H1 (cell line): ENCODE data around the gene EFCAB8. TPM values are rescaled to one million over a fixed set of nuclear protein-coding genes. Genes with fewer than 3 reads are reported as not detected.

ENCODE experiments used
- CTCF ChIA-PET: fragments of 300-600 bp; sonication (Branson Sonifier 250); formaldehyde crosslinking; loops from one replicate; lab custom pipeline; 2021; ENCODE audit not compliant: partially characterized antibody; lab: Charles Lee
- POLR2A ChIA-PET: fragments of 300-600 bp; sonication (Branson Sonifier 250); formaldehyde crosslinking; loops from one replicate; lab custom pipeline; 2021; ENCODE audit warnings: inconsistent platforms; ENCODE audit not compliant: partially characterized antibody; lab: Charles Lee
- DNase-seq, 2 experiments: peaks; one replicate each; pipeline versions ENCODE4 v3.0.0 to v3.0.0-alpha.2; 2010 to 2022; ENCODE audit warnings: low spot score in 2 of 2, low read depth in 1 of 2, mixed read lengths in 1 of 2
- FAIRE-seq: peaks from 2 replicates; lab custom pipeline; 2011; peaks lifted over from hg19 to GRCh38; lab: Jason Lieb, UNC
- H2AFZ ChIP-seq: 2 replicates; pipeline ENCODE4 v1.8.1; 2012; ENCODE audit warnings: low read length, inconsistent platforms
- H2AK5ac ChIP-seq: 2 replicates; pipeline ENCODE4 v1.6.1; 2013; ENCODE audit warnings: low read depth, low read length
- H2BK120ac ChIP-seq: replicated peaks from 2 replicates; pipeline ENCODE3; 2013; ENCODE audit warnings: low read depth, low read length, inconsistent platforms
- H2BK12ac ChIP-seq: 2 replicates; pipeline ENCODE4 v1.6.1; 2013; ENCODE audit warnings: low read depth, low read length
- H2BK15ac ChIP-seq: 2 replicates; pipeline ENCODE4 v1.6.1; 2013; ENCODE audit warnings: low read length
- H2BK20ac ChIP-seq: 2 replicates; pipeline ENCODE4 v1.6.1; 2013; ENCODE audit warnings: low read length
- H2BK5ac ChIP-seq: 2 replicates; pipeline ENCODE4 v1.6.1; 2013; ENCODE audit warnings: low read depth, low read length
- H3K14ac ChIP-seq: 2 replicates; pipeline ENCODE4 v1.6.1; 2013; ENCODE audit warnings: inconsistent platforms; ENCODE audit not compliant: insufficient read length
- H3K18ac ChIP-seq: 2 replicates; pipeline ENCODE4 v1.6.1; 2013; ENCODE audit warnings: low read length; ENCODE audit errors: extremely low read depth
- H3K23ac ChIP-seq: 2 replicates; pipeline ENCODE4 v1.6.1; 2013; ENCODE audit warnings: inconsistent platforms; ENCODE audit not compliant: insufficient read length
- H3K23me2 ChIP-seq: 2 replicates; pipeline ENCODE4 v1.6.1; 2013; ENCODE audit warnings: low read depth, low read length
- H3K27ac ChIP-seq: 2 replicates; pipeline ENCODE4 v1.6.1; 2011; ENCODE audit warnings: low read depth, low read length, inconsistent platforms
- H3K27me3 ChIP-seq, 4 experiments: replicated peaks in 1 of 4; 1 replicate in 1 of 4; 2 replicates in 3 of 4; pipeline versions ENCODE4 v1.6.1 to v1.8.1; 2011 to 2013; ENCODE audit warnings: low read length in 3 of 4, mild to moderate bottlenecking in 3 of 4, inconsistent platforms in 2 of 4, mixed read lengths in 2 of 4, moderate library complexity in 1 of 4; ENCODE audit not compliant: control insufficient read depth in 3 of 4, insufficient read depth in 3 of 4; ENCODE audit errors: extremely low read depth in 1 of 4
- H3K36me3 ChIP-seq, 4 experiments: 2 replicates each; pipeline versions ENCODE4 v1.6.1 to v1.8.1; 2011 to 2013; ENCODE audit warnings: mild to moderate bottlenecking in 4 of 4, low read length in 3 of 4, moderate library complexity in 2 of 4, control low read depth in 1 of 4, inconsistent platforms in 1 of 4; ENCODE audit not compliant: insufficient read depth in 4 of 4, control insufficient read depth in 2 of 4
- H3K4ac ChIP-seq: replicated peaks from 2 replicates; pipeline ENCODE3; 2013; ENCODE audit warnings: low read length, low read depth, mixed read lengths, inconsistent platforms; ENCODE audit not compliant: insufficient read length
- H3K4me1 ChIP-seq, 4 experiments: replicated peaks in 1 of 4; 1 replicate in 1 of 4; 2 replicates in 3 of 4; pipeline versions ENCODE4 v1.6.1 to v1.8.1; 2011 to 2013; ENCODE audit warnings: low read length in 3 of 4, inconsistent platforms in 2 of 4, mixed read lengths in 1 of 4; ENCODE audit not compliant: insufficient read depth in 4 of 4, control insufficient read depth in 3 of 4
- H3K4me2 ChIP-seq, 2 experiments: 2 replicates each; pipeline versions ENCODE4 v1.6.1 to v1.8.1; 2011 to 2013; ENCODE audit warnings: low read depth in 2 of 2, low read length in 2 of 2, control low read depth in 1 of 2, inconsistent platforms in 1 of 2, mild to moderate bottlenecking in 1 of 2; ENCODE audit not compliant: insufficient read depth in 1 of 2
- H3K4me3 ChIP-seq, 4 experiments: fragments of 200-600, 300-600 bp in 1 of 4; sonication (generic), shearing (Covaris generic), sonication (Bioruptor Twin) in 1 of 4; 2 replicates each; pipeline versions ENCODE4 v1.5.1 to v1.8.1; 2011 to 2016; ENCODE audit warnings: low read length in 4 of 4, low read depth in 3 of 4, control low read depth in 2 of 4, inconsistent platforms in 2 of 4, mild to moderate bottlenecking in 2 of 4, mixed read lengths in 1 of 4, moderate library complexity in 1 of 4; ENCODE audit not compliant: insufficient read depth in 2 of 4; ENCODE audit errors: extremely low read depth in 1 of 4
- H3K56ac ChIP-seq: replicated peaks from 2 replicates; pipeline ENCODE3; 2013; ENCODE audit warnings: low read depth, mild to moderate bottlenecking, mixed read lengths, low read length, inconsistent platforms; ENCODE audit not compliant: insufficient read length
- H3K79me1 ChIP-seq: 2 replicates; pipeline ENCODE4 v1.6.1; 2013; ENCODE audit warnings: low read depth, low read length, control low read depth
- H3K79me2 ChIP-seq, 2 experiments: 2 replicates each; pipeline versions ENCODE4 v1.6.1 to v1.8.1; 2012 to 2013; ENCODE audit warnings: low read length in 2 of 2, mild to moderate bottlenecking in 2 of 2, inconsistent platforms in 1 of 2; ENCODE audit not compliant: insufficient read depth in 2 of 2, control insufficient read depth in 1 of 2
- H3K9ac ChIP-seq, 4 experiments: replicated peaks in 1 of 4; 1 replicate in 1 of 4; 2 replicates in 3 of 4; pipeline versions ENCODE4 v1.6.1 to v1.8.1; 2011 to 2013; ENCODE audit warnings: low read depth in 3 of 4, low read length in 3 of 4, control low read depth in 2 of 4, mild to moderate bottlenecking in 2 of 4, moderate library complexity in 2 of 4, inconsistent platforms in 1 of 4; ENCODE audit errors: extremely low read depth in 1 of 4
- H3K9me3 ChIP-seq, 2 experiments: 2 replicates each; pipeline versions ENCODE4 v1.6.1 to v1.8.1; 2012 to 2013; ENCODE audit warnings: mild to moderate bottlenecking in 2 of 2, moderate library complexity in 2 of 2, control low read depth in 1 of 2, inconsistent platforms in 1 of 2, low read depth in 1 of 2, low read length in 1 of 2, mixed read lengths in 1 of 2; ENCODE audit not compliant: insufficient read depth in 2 of 2
- H4K20me1 ChIP-seq, 2 experiments: replicated peaks in 1 of 2; 2 replicates each; pipeline versions ENCODE3 to v1.8.1; 2011 to 2013; ENCODE audit warnings: inconsistent platforms in 2 of 2, low read length in 2 of 2, mild to moderate bottlenecking in 1 of 2; ENCODE audit not compliant: insufficient read depth in 2 of 2, control insufficient read depth in 1 of 2
- H4K5ac ChIP-seq: 2 replicates; pipeline ENCODE4 v1.6.1; 2013; ENCODE audit warnings: low read length, low read depth, mixed read lengths, inconsistent platforms; ENCODE audit not compliant: insufficient read length
- H4K8ac ChIP-seq: 2 replicates; pipeline ENCODE4 v1.8.0; 2013; ENCODE audit warnings: mild to moderate bottlenecking, moderate library complexity, low read length, inconsistent platforms; ENCODE audit not compliant: insufficient read depth; ENCODE audit errors: extremely low read depth
- H4K91ac ChIP-seq: replicated peaks from 2 replicates; pipeline ENCODE3; 2013; ENCODE audit warnings: low read length, mixed read lengths, inconsistent platforms; ENCODE audit not compliant: insufficient read length
- ASH2L ChIP-seq: fragments of 200-600, 300-600 bp; sonication (generic); IDR thresholded peaks from one replicate; pipeline ENCODE4 v1.7.1; 2017; ENCODE audit warnings: low read length
- BRCA1 ChIP-seq: IDR thresholded peaks from 2 replicates; pipeline ENCODE4 v1.6.1; 2012; ENCODE audit warnings: low read depth, low read length, improper control_type of control experiment
- HDAC2 ChIP-seq, 2 experiments: fragments of 300-600 bp in 1 of 2; sonication (generic) in 1 of 2; IDR thresholded peaks; 2 replicates each; pipeline ENCODE4 v1.6.1; 2011 to 2012; ENCODE audit warnings: low read depth in 2 of 2, low read length in 2 of 2, mild to moderate bottlenecking in 2 of 2, moderate library complexity in 2 of 2, borderline replicate concordance in 1 of 2, inconsistent platforms in 1 of 2
- JUN ChIP-seq: IDR thresholded peaks from 2 replicates; pipeline ENCODE4 v1.6.1; 2011; ENCODE audit warnings: low read depth, mild to moderate bottlenecking, improper control_type of control experiment, low read length
- KDM1A ChIP-seq: fragments of 200-600, 300-600 bp; sonication (generic); IDR thresholded peaks from 2 replicates; pipeline ENCODE4 v1.7.1; 2016; ENCODE audit warnings: mild to moderate bottlenecking, low read length, borderline replicate concordance
- RFX5 ChIP-seq: IDR thresholded peaks from 2 replicates; pipeline ENCODE4 v1.6.1; 2011; ENCODE audit warnings: low read depth, low read length, improper control_type of control experiment, borderline replicate concordance
- SIX5 ChIP-seq: IDR thresholded peaks from 2 replicates; pipeline ENCODE4 v1.6.1; 2011; ENCODE audit warnings: mild to moderate bottlenecking, low read depth, low read length
- WGBS, 2 experiments: shearing (Covaris generic) in 1 of 2; methylation state at CpG; one replicate each; pipeline versions ENCODE4 v1.1.6 to v1.1.7; 2013 to 2015; ENCODE audit warnings: low lambda C conversion rate in 2 of 2, mixed read lengths in 2 of 2, inconsistent platforms in 1 of 2, low coverage in 1 of 2, missing lambda C conversion rate in 1 of 2; ENCODE audit not compliant: insufficient replicate concordance in 2 of 2, insufficient coverage in 1 of 2, insufficient read length in 1 of 2; ENCODE audit errors: extremely low coverage in 1 of 2, missing lambda C conversion rate in 1 of 2; 5-methylcytosine and 5-hydroxymethylcytosine counted together
- polyA plus RNA-seq, 7 experiments: library from polyadenylated mRNA; depleted of rRNA in 3 of 7; stranded (reverse) in 5 of 7; unstranded in 2 of 7; fragments of >200 nt in 5 of 7; fragments of 200-250 nt in 2 of 7; gene quantifications; 1 replicate in 5 of 7; 2 replicates in 1 of 7; 4 replicates in 1 of 7; pipeline versions ENCODE4 v1.2.1 to v1.2.3, GENCODE V29; 2011 to 2013; ENCODE audit warnings: missing spikeins in 2 of 7, mixed read lengths in 2 of 7
- total RNA-seq: library from RNA; stranded (reverse); fragmentation: NEBNext Ultra II Directional; extraction: Animal tissue kit (Norgen Biotek cat#: 25700); gene quantifications from 2 replicates; pipeline ENCODE4 v1.2.1, GENCODE V29; 2021
- TF ChIP-seq, protein P1 (sequence below): IDR thresholded peaks from 2 replicates; pipeline ENCODE4 v1.6.1; 2012; ENCODE audit warnings: inconsistent platforms

EFCAB8 gene
- total and polyA plus RNA-seq, 2 of the 8 experiments (the other 6 are each of a cell fraction or from before 2014, with no cell fraction given): 0.06 to 0.20 TPM

DNA sequence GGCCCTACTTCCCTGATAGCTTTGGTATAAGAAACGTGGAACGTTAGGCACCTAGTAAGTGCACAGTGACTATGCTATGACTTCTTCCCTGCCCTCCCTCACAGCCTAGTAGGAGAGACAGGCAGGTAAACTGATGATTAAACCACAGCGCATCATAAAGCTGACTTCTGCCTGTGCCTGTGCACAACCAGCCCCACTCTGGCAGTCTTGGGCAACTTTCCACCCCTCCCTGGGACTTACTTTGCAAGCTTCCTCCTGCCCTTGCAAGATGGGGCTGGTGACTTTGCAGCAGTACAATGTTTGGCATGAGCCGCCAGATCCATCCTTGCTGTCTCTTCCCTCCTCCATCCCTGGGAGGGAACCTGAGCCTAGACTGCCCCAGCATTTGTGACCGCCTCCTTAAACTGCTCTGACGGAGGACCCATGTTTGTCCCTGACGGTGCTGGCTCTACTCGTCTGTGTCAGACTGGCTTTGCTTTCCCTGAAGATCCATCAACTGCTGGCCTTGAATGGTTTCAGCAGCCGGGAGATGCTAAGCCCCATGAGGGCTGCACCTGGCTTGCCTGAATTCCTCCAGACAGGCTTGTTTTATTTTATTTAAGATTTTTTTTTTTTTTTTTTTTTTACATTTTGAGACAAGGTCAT is 36.1 kb downstream of the EFCAB8 start:
- Histone ChIP-seq H3K23ac (no peak overlapping the region), H3K36me3 (no peaks in the 10 kb centered on the region)

More for the DNA sequence above, 36.1 kb downstream of the EFCAB8 start:
- H2BK120ac ChIP-seq: no peak overlapping the region
- ChIA-PET POLR2A (interaction anchor here (0.6 to 2.5 kb wide), 4 partner anchors 10 to 84 kb away, joined by 3 to 18 read pairs (median 4); no protein-coding TSS in a partner anchor), CTCF (interaction anchor here (0.6 to 3.6 kb wide), 23 partner anchors 9 to 255 kb away, joined by 3 to 15 read pairs (median 3); partner anchors contain the start of genes BPIFB2 and C20orf203)
- no peak overlapping the region for H2AFZ ChIP-seq
- H3K4me2 ChIP-seq: no peak overlapping the region
- H3K4ac ChIP-seq: peak overlapping the region; percentile 16
- no peak overlapping the region for H4K91ac ChIP-seq
- H3K4me1 ChIP-seq: peaks cover 0 to 10% (median 4%) of the 10 kb centered on the region in 4 experiments; a peak in 5 of 7 replicates
- DNase-seq (no peak), FAIRE-seq (no peak)
- H3K18ac ChIP-seq: peak overlapping the region; percentile 6; the same call in 1 of the 2 replicates
- no peak overlapping the region for H3K4me3 ChIP-seq
- no peaks in the 10 kb centered on the region for H3K23me2 ChIP-seq
- H2BK5ac ChIP-seq: no peak overlapping the region
- H3K9ac ChIP-seq: no peak overlapping the region
- TF ChIP-seq BRCA1 (no peak), JUN (no peak), RFX5 (no peak), ASH2L (no peak), KDM1A (no peak), SIX5 (no peak), HDAC2 (IDR thresholded peaks at IDR 0.05; ENCODE audit: borderline replicate concordance in 1 of 2, low read depth in 2 of 2, low read length in 2 of 2) (no peak)
- TF ChIP-seq, protein P1, sequence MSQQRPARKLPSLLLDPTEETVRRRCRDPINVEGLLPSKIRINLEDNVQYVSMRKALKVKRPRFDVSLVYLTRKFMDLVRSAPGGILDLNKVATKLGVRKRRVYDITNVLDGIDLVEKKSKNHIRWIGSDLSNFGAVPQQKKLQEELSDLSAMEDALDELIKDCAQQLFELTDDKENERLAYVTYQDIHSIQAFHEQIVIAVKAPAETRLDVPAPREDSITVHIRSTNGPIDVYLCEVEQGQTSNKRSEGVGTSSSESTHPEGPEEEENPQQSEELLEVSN: no peak
- no peak overlapping the region for H2AK5ac ChIP-seq
- H4K5ac ChIP-seq: no peak overlapping the region
- peak overlapping the region; percentile 12; the same call in 1 of the 2 replicates for H2BK12ac ChIP-seq
- H3K27me3 ChIP-seq: no peaks in the 10 kb centered on the region
- H3K27ac ChIP-seq: no peak overlapping the region; the same call in 1 of the 2 replicates
- peak overlapping the region; percentile 76; the same call in 1 of the 2 replicates for H2BK20ac ChIP-seq
- no peaks in the 10 kb centered on the region for H3K79me2 ChIP-seq
- H3K79me1 ChIP-seq: no peaks in the 10 kb centered on the region
- no peak overlapping the region for H4K8ac ChIP-seq
- no peak overlapping the region for H3K56ac ChIP-seq
- H3K9me3 ChIP-seq: no peaks in the 10 kb centered on the region
- WGBS, 2 experiments: 85% methylated on average over 7 of the region's 9 CpGs; no CpG with 5 or more reads in 1 of the 2 experiments
- no peaks in the 10 kb centered on the region for H4K20me1 ChIP-seq
- no peak overlapping the region for H3K14ac ChIP-seq
- H2BK15ac ChIP-seq: peak overlapping the region; percentile 84
